ENCODE results near the gene PLD1. TPM values are rescaled to one million over a fixed set of nuclear protein-coding genes. Genes with fewer than 3 reads are reported as not detected.

Gene PLD1
- total RNA-seq, 1 donor from 2014 or later, result 0.21 TPM

- Histone ChIP-seq H4K20me1 (ENCODE audit: low read depth) (no peaks in the 10 kb centered on the region), H3K27ac (no peak overlapping the region), H3K79me2 (ENCODE audit: low read depth) (no peaks in the 10 kb centered on the region), H3K4me3 (no peak overlapping the region), H3K27me3 (no peaks in the 10 kb centered on the region), H2AFZ (replicated peaks) (peak overlapping the region; percentile 23), H3K36me3 (no peaks in the 10 kb centered on the region), H3K9me3 (ENCODE audit: low read depth) (no peaks in the 10 kb centered on the region), H3F3A (ENCODE audit: low read depth) (no peaks in the 10 kb centered on the region), H3K4me1 (no peaks in the 10 kb centered on the region), H3K9ac (no peak overlapping the region), H3K4me2 (no peak overlapping the region)
- H3K27me3 Mint-ChIP-seq (ENCODE audit: insufficient read depth, low read depth), result peaks cover 3% of the 10 kb centered on the region
- H3K36me3 Mint-ChIP-seq, result no peaks in the 10 kb centered on the region
- H3K27ac Mint-ChIP-seq, result no peak overlapping the region
- DNase-seq (ENCODE audit: low spot score), result no peak
- H3K4me1 Mint-ChIP-seq, result peaks cover 15% of the 10 kb centered on the region
- H3K4me3 Mint-ChIP-seq, result no peak overlapping the region
- no peaks in the 10 kb centered on the region for H3K9me3 Mint-ChIP-seq
- TF ChIP-seq EZH2phosphoT487 (IDR thresholded peaks at IDR 0.05) (no peak), EZH2 (IDR thresholded peaks at IDR 0.05) (no peak), CTCF (IDR thresholded peaks at IDR 0.05) (no peak)
Measured at GRCh38 chr3:171776839-171777583, 33.3 kb downstream of the PLD1 start.

GRCh38 chr3:171776411-171776810 lies 33.9 kb downstream of the PLD1 start:
- H3K4me1 Mint-ChIP-seq, result peaks cover 19% of the 10 kb centered on the region
- no peaks in the 10 kb centered on the region for H3F3A ChIP-seq (ENCODE audit: low read depth)
- no peaks in the 10 kb centered on the region for H3K9me3 Mint-ChIP-seq
- H3K36me3 Mint-ChIP-seq, result no peaks in the 10 kb centered on the region
- DNase-seq (ENCODE audit: low spot score), result no peak
- no peaks in the 10 kb centered on the region for H3K27me3 ChIP-seq
- no peak overlapping the region for H3K4me3 ChIP-seq
- no peaks in the 10 kb centered on the region for H3K79me2 ChIP-seq (ENCODE audit: low read depth)
- H3K9me3 ChIP-seq (ENCODE audit: low read depth), result no peaks in the 10 kb centered on the region
- no peak overlapping the region for H3K27ac ChIP-seq
- no peak overlapping the region for H2AFZ ChIP-seq (replicated peaks)
- H3K27ac Mint-ChIP-seq, result no peak overlapping the region
- no peak overlapping the region for H3K4me2 ChIP-seq
- no peaks in the 10 kb centered on the region for H4K20me1 ChIP-seq (ENCODE audit: low read depth)
- H3K9ac ChIP-seq, result no peak overlapping the region
- H3K4me3 Mint-ChIP-seq, result no peak overlapping the region
- no peaks in the 10 kb centered on the region for H3K36me3 ChIP-seq
- peaks cover 3% of the 10 kb centered on the region for H3K27me3 Mint-ChIP-seq (ENCODE audit: insufficient read depth, low read depth)
- no peaks in the 10 kb centered on the region for H3K4me1 ChIP-seq
- no peak for TF ChIP-seq CTCF (IDR thresholded peaks at IDR 0.05)
- no peak for TF ChIP-seq EZH2 (IDR thresholded peaks at IDR 0.05)
- TF ChIP-seq EZH2phosphoT487 (IDR thresholded peaks at IDR 0.05), result no peak

GRCh38 chr3:171775943-171776342 lies 34.3 kb downstream of the PLD1 start:
- Histone ChIP-seq H3K36me3 (no peaks in the 10 kb centered on the region), H3K4me1 (no peaks in the 10 kb centered on the region), H3K9ac (no peak overlapping the region), H3K9me3 (ENCODE audit: low read depth) (no peaks in the 10 kb centered on the region), H3K27ac (no peak overlapping the region), H3K4me3 (no peak overlapping the region), H4K20me1 (ENCODE audit: low read depth) (no peaks in the 10 kb centered on the region), H3K27me3 (no peaks in the 10 kb centered on the region), H3F3A (ENCODE audit: low read depth) (no peaks in the 10 kb centered on the region), H3K79me2 (ENCODE audit: low read depth) (no peaks in the 10 kb centered on the region), H3K4me2 (no peak overlapping the region), H2AFZ (replicated peaks) (no peak overlapping the region)
- H3K4me1 Mint-ChIP-seq, result peaks cover 24% of the 10 kb centered on the region
- no peaks in the 10 kb centered on the region for H3K36me3 Mint-ChIP-seq
- TF ChIP-seq CTCF (IDR thresholded peaks at IDR 0.05), result no peak
- TF ChIP-seq EZH2 (IDR thresholded peaks at IDR 0.05), result no peak
- TF ChIP-seq EZH2phosphoT487 (IDR thresholded peaks at IDR 0.05), result no peak
- H3K9me3 Mint-ChIP-seq, result no peaks in the 10 kb centered on the region
- H3K27ac Mint-ChIP-seq, result no peak overlapping the region
- DNase-seq (ENCODE audit: low spot score), result no peak
- peaks cover 3% of the 10 kb centered on the region for H3K27me3 Mint-ChIP-seq (ENCODE audit: insufficient read depth, low read depth)
- H3K4me3 Mint-ChIP-seq, result no peak overlapping the region
